Omental fat pad (tissue), 4 donors: ENCODE data around the gene KRTAP2-2. TPM values are rescaled to one million over a fixed set of nuclear protein-coding genes. Genes with fewer than 3 reads are reported as not detected.
"Not testable (repeated sequence)": the region's sequence is repeated elsewhere in the genome, so short reads cannot be mapped to it uniquely, and the experiment has no call there.

Experiments
- ATAC-seq: fragments of 150-250 bp; one replicate; pipeline ENCODE4 v1.9.1; 2016; ENCODE audit warnings: mild to moderate bottlenecking, moderate library complexity; ENCODE audit not compliant: low FRiP score
- DNase-seq: peaks from one replicate; pipeline ENCODE4 v3.0.0-alpha.2; 2019; ENCODE audit warnings: low spot score
- total RNA-seq, 4 donors: library from RNA; depleted of rRNA; stranded (reverse); fragments of >200 nt; gene quantifications; one replicate each; pipeline ENCODE4 v1.1.0, GENCODE V29; 2016
- TF ChIP-seq, protein P1 (sequence below), 3 donors: fragments of 450-650 bp; IDR thresholded peaks; one replicate each; pipeline ENCODE4 v1.5.1; 2016 to 2017; ENCODE audit warnings: antibody characterized with exemption in 3 of 3, mild to moderate bottlenecking in 3 of 3, moderate library complexity in 2 of 3

Gene KRTAP2-2, protein sequence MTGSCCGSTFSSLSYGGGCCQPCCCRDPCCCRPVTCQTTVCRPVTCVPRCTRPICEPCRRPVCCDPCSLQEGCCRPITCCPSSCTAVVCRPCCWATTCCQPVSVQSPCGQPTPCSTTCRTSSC
- not detected for total RNA-seq

DNA sequence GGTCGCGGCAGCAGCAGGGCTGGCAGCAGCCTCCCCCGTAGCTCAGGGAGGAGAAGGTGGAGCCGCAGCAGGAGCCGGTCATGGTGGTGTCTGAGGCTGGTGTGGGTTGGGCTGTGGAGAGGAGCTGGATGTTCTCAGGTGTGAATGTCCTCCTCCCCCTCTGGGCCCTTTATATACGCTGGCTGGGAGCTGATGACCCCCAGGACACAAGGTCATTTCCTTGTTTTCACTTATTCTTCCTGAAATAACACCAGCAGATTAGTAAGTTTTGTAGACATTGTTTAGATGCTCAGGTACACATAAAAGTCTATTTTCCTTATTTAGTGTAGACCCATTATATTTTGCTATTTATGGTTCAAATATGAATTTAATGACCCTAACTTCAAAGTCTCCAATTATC is at the start of gene KRTAP2-2:
KRTAP2-2 (minus strand) TSS at position 101 of the 400 bp plus-strand sequence; CDS start at position 82, 19 bp downstream.
- DNase-seq, ATAC-seq: not testable (repeated sequence)

DNA sequence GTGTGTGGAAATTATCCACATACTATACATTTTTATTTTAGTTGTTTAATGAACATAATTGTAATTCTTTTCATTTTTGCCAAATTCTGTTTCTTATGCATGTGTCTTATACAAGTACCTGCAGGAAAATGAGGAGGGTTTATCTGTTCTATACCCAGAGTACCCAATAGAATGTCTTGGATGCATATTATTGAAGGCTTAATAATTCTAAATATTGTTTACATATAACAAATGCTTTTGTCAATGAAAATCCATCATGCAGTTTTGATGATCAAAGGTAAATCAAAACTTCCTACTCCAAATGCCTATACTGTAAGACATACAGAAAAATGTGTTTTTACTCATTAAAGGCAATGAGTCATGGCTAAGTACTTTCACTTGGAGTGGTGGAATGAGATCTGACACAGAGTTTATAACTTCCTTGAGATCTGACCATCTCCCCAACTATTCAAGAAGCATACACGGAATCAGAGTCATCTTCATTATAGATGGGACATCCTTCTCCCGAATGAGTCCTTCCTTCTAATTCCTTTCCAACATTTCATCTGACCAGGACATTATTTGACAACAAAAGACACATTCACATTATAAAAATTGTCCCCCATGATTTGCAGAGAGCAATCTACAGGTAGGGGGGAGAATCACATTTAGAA is 49.5 kb upstream of the KRTAP2-2 start:
- not testable (repeated sequence) for ATAC-seq, DNase-seq

DNA sequence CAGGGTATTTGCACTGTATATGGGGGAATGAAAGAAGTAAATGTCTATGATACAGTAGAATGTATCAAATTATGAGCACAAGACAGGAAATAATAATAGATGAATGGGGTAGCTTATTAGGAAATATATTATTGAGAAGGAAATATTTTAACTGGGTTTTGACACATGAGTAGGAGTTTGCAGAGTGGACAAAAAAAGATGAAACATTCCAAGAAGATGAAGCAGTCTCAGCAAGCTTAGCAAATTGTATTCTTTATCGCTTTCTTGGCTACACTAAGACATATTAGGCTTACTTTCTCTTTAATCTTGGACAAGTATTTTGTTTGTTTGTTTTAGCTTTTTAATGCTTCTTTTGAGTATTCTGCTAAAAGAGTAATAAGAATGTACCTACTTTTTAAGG is 48.9 kb upstream of the KRTAP2-2 start:
- TF ChIP-seq, protein P1, sequence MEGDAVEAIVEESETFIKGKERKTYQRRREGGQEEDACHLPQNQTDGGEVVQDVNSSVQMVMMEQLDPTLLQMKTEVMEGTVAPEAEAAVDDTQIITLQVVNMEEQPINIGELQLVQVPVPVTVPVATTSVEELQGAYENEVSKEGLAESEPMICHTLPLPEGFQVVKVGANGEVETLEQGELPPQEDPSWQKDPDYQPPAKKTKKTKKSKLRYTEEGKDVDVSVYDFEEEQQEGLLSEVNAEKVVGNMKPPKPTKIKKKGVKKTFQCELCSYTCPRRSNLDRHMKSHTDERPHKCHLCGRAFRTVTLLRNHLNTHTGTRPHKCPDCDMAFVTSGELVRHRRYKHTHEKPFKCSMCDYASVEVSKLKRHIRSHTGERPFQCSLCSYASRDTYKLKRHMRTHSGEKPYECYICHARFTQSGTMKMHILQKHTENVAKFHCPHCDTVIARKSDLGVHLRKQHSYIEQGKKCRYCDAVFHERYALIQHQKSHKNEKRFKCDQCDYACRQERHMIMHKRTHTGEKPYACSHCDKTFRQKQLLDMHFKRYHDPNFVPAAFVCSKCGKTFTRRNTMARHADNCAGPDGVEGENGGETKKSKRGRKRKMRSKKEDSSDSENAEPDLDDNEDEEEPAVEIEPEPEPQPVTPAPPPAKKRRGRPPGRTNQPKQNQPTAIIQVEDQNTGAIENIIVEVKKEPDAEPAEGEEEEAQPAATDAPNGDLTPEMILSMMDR (IDR thresholded peaks at IDR 0.05) = no peak
- ATAC-seq = no peak

DNA sequence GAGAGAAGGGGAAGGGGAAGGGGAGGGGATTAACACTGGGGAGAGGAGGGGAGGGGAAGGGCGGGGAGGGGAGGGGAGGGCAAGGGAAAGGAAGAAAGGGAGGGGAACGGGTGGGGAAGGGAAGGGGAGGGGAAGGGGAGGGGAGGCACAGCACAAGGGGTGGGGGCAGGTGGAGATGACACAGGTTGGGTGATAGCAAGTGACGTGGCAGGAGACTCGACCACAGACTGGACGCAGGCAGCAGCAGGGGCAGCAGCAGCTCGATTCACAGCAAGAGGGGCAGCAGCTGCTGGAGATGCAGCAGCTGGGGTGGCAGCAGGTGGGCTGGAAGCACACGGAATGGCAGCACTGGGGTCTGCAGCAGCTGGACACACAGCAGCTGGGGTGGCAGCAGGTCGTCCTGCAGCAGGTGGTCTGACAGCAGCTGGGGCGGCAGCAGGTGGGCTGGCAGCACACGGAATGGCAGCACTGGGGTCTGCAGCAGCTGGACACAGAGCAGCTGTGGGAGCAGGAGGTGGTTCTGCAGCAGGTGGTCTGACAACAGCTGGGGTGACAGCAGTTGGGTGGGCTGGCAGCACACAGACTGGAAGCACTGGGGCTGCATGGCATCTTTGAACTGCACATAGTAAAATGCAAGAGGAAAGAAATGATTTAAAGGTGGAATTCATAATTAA is 46.7 kb upstream of the KRTAP2-2 start, which contains the start of gene KRTAP4-16:
KRTAP4-16 (minus strand) TSS at position 624 of the 674 bp plus-strand sequence; CDS start at position 624, 0 bp downstream.
- TF ChIP-seq, protein P1 (IDR thresholded peaks at IDR 0.05) = no peak
- ATAC-seq (no peak), DNase-seq (no peak)

More for the DNA sequence above, 48.9 kb upstream of the KRTAP2-2 start:
- DNase-seq = no peak

DNA sequence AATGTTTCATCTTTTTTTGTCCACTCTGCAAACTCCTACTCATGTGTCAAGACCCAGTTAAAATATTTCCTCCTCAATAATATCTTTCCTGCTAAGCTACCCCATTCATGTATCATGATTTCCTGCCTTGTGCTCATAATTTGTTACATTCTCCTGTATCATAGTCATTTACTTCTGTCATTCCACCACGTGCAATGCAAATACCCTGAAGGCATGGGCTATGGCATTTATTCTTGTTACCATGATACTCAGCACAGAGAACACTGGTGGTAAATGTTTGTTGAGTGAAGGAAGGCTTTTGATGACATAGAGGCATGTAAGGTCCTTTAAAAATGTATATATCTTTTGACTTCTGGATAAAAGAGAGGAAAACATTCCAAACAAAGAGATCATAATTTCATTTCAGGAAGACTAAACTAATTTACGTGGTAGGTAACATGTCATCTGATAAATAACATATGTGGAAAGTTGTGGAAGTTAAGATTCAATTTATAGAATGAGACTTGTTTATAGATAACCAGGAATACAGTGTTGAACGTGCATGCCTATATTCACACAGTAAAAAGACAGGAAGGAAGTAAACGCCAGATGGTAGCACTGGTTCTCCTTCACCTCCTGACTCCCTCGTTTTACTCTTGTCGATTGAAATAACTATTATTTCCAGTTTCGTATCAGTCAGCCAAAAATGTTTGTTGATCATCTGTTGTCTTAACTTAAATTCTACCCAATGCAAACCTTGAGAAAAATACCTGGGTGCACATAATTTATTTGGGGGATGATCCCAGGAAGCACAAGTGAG is 44.9 kb upstream of the KRTAP2-2 start:
- ATAC-seq, DNase-seq: not testable (repeated sequence)

DNA sequence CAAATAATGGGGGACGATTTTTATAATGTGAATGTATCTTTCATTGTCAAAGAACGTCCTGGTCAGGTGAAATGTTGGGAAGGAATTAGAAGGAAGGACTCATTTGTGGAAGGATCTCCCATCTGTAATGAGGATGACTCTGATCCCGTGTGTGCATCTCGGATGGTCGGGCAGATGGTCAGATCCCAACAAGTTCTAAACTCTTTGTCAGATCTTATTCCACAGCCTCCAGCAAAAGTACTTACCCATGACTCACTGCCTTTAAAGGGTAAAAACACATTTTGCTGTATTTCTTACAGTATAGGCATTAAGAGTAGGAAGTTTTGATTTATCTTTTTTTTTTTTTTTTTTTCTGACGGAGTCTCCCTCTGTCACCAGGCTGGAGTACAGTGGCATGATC is 43.5 kb upstream of the KRTAP2-2 start:
- DNase-seq = no peak
- TF ChIP-seq, protein P1 (IDR thresholded peaks at IDR 0.05) = no peak
- ATAC-seq = no peak

DNA sequence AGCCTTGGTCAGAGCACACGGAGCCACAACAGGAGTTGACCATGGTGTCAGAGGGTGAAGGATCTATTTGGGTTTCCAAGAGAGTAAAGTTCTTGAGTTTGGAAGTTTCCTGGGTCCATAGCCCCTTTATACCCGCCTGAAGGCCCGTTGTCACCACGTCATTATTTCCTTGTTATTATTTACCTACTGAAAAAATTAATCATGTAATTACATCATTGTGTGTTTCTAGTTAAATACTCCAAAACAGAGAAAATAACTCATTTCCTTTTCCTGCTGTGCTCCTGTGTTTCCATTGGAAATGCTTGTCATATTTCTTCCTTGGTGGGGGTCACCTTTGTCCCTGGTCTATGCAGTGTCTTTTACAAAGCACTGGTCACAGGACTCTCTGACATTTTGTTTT is 43.0 kb upstream of the KRTAP2-2 start, which contains the start of gene KRTAP4-8:
KRTAP4-8 (minus strand) TSS at position 101 of the 400 bp plus-strand sequence; CDS start at position 43, 58 bp downstream.
- TF ChIP-seq, protein P1 (IDR thresholded peaks at IDR 0.05) = no peak
- ATAC-seq (no peak), DNase-seq (no peak)

DNA sequence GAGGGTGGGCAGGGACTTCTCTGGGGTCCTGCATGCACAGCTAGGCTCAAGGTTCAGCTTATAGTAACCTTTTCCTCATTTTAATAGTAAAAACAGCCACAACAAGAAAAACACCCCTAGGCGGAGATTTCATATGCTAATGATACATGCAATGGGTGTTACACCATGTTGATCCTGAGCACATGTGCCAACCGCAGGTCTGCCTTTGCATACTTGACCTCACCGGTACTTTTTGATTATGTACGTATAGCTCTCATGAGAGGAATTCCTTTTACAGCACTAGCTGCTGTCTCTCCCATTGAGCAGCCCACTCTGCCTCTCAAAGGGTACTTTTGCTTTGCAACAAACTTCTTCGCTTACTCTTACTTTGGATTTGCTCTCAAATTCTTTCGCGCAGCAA is 41.0 kb upstream of the KRTAP2-2 start:
- no peak for DNase-seq
- TF ChIP-seq, protein P1 (IDR thresholded peaks at IDR 0.05) = no peak
- ATAC-seq = no peak

DNA sequence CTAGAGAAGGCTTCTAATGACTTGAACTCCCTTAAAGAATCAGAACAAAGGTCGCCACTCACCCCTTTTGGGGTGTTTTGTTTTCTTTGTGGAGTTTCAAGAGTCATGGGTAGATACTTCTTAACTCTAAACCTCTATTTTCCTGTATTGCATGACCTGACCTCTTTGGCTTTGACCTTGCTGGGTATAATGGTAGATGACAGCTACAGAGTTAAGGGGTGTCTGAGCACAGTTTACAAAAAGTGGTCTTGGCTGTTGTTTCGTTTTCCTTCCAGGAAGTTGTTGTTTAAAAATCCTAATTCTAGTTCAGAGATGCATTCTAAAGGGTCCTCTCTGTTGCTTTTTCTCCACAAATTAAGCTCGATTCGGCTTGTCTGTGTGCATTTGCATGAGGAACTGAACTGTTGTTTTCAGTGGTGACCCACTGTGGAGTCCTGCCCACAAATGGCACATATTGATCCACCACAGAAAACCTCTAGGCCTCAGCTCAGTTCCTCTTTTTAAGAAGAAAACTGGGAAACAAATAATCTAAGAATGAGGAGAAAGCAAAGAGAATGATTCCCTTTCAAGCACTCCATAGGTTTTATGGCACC is 33.8 kb upstream of the KRTAP2-2 start:
- DNase-seq, ATAC-seq: not testable (repeated sequence)

DNA sequence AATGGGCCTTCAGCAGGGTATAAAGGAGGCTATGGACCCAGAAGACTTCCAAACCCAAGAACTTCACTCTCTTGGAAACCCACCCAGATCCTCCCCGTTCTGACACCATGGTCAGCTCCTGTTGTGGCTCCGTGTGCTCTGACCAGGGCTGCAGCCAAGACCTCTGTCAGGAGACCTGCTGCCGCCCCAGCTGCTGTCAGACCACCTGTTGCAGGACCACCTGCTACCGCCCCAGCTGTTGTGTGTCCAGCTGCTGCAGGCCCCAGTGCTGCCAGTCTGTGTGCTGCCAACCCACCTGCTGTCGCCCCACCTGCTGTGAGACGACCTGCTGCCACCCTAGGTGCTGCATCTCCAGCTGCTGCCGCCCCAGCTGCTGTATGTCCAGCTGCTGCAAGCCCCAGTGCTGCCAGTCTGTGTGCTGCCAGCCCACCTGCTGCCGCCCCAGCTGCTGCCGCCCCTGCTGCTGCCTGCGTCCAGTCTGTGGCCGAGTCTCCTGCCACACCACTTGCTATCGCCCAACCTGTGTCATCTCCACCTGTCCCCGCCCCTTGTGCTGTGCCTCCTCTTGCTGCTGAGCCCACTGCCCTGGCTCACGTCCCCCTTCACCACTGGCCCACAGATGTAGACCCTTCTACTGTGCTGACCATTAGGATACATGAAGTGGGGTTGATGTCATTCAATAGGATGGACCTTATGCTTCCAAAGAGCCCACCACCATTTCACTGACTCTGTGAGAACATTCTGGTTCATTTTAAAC is 29.2 kb upstream of the KRTAP2-2 start, which contains the start of gene KRTAP4-7:
KRTAP4-7 (plus strand) TSS at position 51 of the 757 bp plus-strand sequence; CDS start at position 108, 57 bp downstream.
- ATAC-seq, DNase-seq: not testable (repeated sequence)

DNA sequence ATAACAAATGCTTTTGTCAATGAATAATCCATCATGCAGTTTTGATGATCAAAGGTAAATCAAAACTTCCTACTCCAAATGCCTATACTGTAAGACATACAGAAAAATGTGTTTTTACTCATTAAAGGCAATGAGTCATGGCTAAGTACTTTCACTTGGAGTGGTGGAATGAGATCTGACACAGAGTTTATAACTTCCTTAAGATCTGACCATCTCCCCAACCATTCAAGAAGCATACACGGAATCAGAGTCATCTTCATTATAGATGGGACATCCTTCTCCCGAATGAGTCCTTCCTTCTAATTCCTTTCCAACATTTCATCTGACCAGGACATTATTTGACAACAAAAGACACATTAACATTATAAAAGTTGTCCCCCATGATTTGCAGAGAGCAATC is 28.4 kb upstream of the KRTAP2-2 start:
- ATAC-seq, DNase-seq: not testable (repeated sequence)
